WTC11 (cell line): ENCODE results near the gene KCNK18. TPM values are rescaled to one million over a fixed set of nuclear protein-coding genes. Genes with fewer than 3 reads are reported as not detected.

Experiments used
- ATAC-seq: fragments of 200-7000 bp; cut with Tn5 transposase; 2 replicates; pipeline ENCODE4 v1.10.0; 2021; ENCODE audit warnings: mild to moderate bottlenecking, moderate library complexity
- CTCF ChIA-PET: fragments of 300-600 bp; sonication (Branson Sonifier 250); formaldehyde crosslinking; loops from one replicate; lab custom pipeline; 2021; ENCODE audit warnings: antibody characterized with exemption; lab: Charles Lee
- POLR2A ChIA-PET: fragments of 350-600 bp; sonication (Branson Sonifier 250); formaldehyde crosslinking; loops from one replicate; lab custom pipeline; 2021; ENCODE audit warnings: antibody characterized with exemption; lab: Charles Lee
- DNase-seq: peaks from one replicate; pipeline ENCODE4 v3.0.0; 2021; ENCODE audit warnings: low spot score
- H3K27ac Mint-ChIP-seq: 2 replicates; pipeline ENCODE4 v1.8.0; 2021; ENCODE audit warnings: mixed read lengths
- H3K27me3 Mint-ChIP-seq: 2 replicates; pipeline ENCODE4 v1.8.0; 2021; ENCODE audit warnings: low read depth, mild to moderate bottlenecking, moderate library complexity, mixed read lengths
- H3K36me3 Mint-ChIP-seq: 2 replicates; pipeline ENCODE4 v1.8.0; 2021; ENCODE audit warnings: mixed read lengths
- H3K4me1 Mint-ChIP-seq: 2 replicates; pipeline ENCODE4 v1.8.0; 2022; ENCODE audit warnings: mixed read lengths
- H3K4me3 Mint-ChIP-seq: 2 replicates; pipeline ENCODE4 v1.8.0; 2021; ENCODE audit warnings: mild to moderate bottlenecking, moderate library complexity, mixed read lengths
- H3K9me3 Mint-ChIP-seq: 2 replicates; pipeline ENCODE4 v1.8.0; 2021; ENCODE audit warnings: mixed read lengths
- EMX1 ChIP-seq: fragments of 250-450 bp; sonication (Bioruptor Pico); IDR thresholded peaks from 2 replicates; pipeline ENCODE4 v1.8.0; 2021; ENCODE audit warnings: mild to moderate bottlenecking
- FOXP1 ChIP-seq: sonication (generic); formaldehyde crosslinking; IDR thresholded peaks from 2 replicates; pipeline ENCODE4 v1.8.0; 2022; ENCODE audit warnings: missing genetic modification reagents, mild to moderate bottlenecking, moderate library complexity, borderline replicate concordance
- KAT7 ChIP-seq: sonication (generic); formaldehyde crosslinking; IDR thresholded peaks from 2 replicates; pipeline ENCODE4 v1.8.1; 2023; ENCODE audit warnings: missing genetic modification reagents, mild to moderate bottlenecking, borderline replicate concordance
- NFE2L1 ChIP-seq: sonication (generic); formaldehyde crosslinking; IDR thresholded peaks from 2 replicates; pipeline ENCODE4 v1.8.1; 2023; ENCODE audit warnings: missing genetic modification reagents
- TEAD1 ChIP-seq: sonication (generic); formaldehyde crosslinking; IDR thresholded peaks from 2 replicates; pipeline ENCODE4 v1.8.0; 2022; ENCODE audit warnings: mild to moderate bottlenecking, missing genetic modification reagents
- TEAD4 ChIP-seq: sonication (generic); formaldehyde crosslinking; IDR thresholded peaks from 2 replicates; pipeline ENCODE4 v1.8.0; 2022; ENCODE audit warnings: mild to moderate bottlenecking, missing genetic modification reagents
- TP53 ChIP-seq: sonication (generic); formaldehyde crosslinking; IDR thresholded peaks from 2 replicates; pipeline ENCODE4 v1.8.1; 2023; ENCODE audit warnings: mild to moderate bottlenecking, missing genetic modification reagents
- total RNA-seq: library from RNA; stranded (reverse); gene quantifications from 3 replicates; pipeline ENCODE4 v1.2.3, GENCODE V29; 2021
- TF ChIP-seq, protein P1 (sequence below): sonication (generic); formaldehyde crosslinking; IDR thresholded peaks from 2 replicates; pipeline ENCODE4 v1.8.1; 2023; ENCODE audit warnings: mild to moderate bottlenecking, missing genetic modification reagents, moderate library complexity
- TF ChIP-seq, protein P2 (sequence below): sonication (generic); formaldehyde crosslinking; IDR thresholded peaks from 2 replicates; pipeline ENCODE4 v1.8.1; 2022; ENCODE audit warnings: low read depth, missing genetic modification reagents, borderline replicate concordance
- TF ChIP-seq, protein P3 (sequence below): fragments of 200-600 bp; IDR thresholded peaks from 2 replicates; pipeline ENCODE4 v1.8.0; 2022; ENCODE audit warnings: antibody characterized with exemption
- TF ChIP-seq, protein P4 (sequence below): fragments of 250-450 bp; sonication (Bioruptor Pico); IDR thresholded peaks from 2 replicates; pipeline ENCODE4 v1.9.0; 2021; ENCODE audit warnings: moderate library complexity, mild to moderate bottlenecking, inconsistent platforms, borderline replicate concordance
- TF ChIP-seq, protein P5 (sequence below): sonication (generic); formaldehyde crosslinking; IDR thresholded peaks from 2 replicates; pipeline ENCODE4 v1.8.1; 2023; ENCODE audit warnings: mild to moderate bottlenecking, moderate library complexity, missing genetic modification reagents
- TF ChIP-seq, protein P6 (sequence below): sonication (generic); formaldehyde crosslinking; IDR thresholded peaks from 2 replicates; pipeline ENCODE4 v1.8.1; 2023; ENCODE audit warnings: mild to moderate bottlenecking, missing genetic modification reagents
- TF ChIP-seq, protein P7 (sequence below): sonication (generic); formaldehyde crosslinking; IDR thresholded peaks from 2 replicates; pipeline ENCODE4 v1.8.0; 2022; ENCODE audit warnings: missing genetic modification reagents
- TF ChIP-seq, protein P8 (sequence below): sonication (generic); formaldehyde crosslinking; conservative IDR thresholded peaks from 2 replicates; pipeline ENCODE4 v1.8.1; 2023; ENCODE audit warnings: mild to moderate bottlenecking, low read depth, missing genetic modification reagents, moderate library complexity
- TF ChIP-seq, protein P9 (sequence below): sonication (generic); formaldehyde crosslinking; IDR thresholded peaks from 2 replicates; pipeline ENCODE4 v1.8.0; 2022; ENCODE audit warnings: mild to moderate bottlenecking, missing genetic modification reagents

KCNK18 gene
- total RNA-seq, 1 experiment from 2014 or later = not detected

DNA sequence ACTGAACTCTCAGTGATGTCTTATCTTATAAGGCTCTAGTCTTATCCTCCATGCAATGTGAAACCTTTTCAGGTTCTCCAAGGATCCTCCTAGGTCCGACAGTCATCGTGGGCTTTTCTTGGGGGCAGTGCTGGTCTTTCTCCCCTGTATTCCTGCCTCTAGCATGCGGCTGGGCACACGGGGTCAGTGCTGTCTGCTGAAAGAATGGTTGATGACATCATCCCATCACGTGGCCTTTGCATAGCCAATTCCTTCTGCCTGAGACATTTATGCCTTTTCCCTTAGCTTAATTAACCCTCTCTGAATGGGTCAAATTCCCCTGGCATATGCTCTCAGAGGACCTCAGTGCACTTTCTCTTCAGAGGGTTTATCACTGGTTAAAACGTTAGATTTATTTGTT is 27.0 kb upstream of the KCNK18 start (continued):
- TF ChIP-seq, protein P1, sequence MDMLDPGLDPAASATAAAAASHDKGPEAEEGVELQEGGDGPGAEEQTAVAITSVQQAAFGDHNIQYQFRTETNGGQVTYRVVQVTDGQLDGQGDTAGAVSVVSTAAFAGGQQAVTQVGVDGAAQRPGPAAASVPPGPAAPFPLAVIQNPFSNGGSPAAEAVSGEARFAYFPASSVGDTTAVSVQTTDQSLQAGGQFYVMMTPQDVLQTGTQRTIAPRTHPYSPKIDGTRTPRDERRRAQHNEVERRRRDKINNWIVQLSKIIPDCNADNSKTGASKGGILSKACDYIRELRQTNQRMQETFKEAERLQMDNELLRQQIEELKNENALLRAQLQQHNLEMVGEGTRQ = peak; percentile 90
- TF ChIP-seq, protein P2, sequence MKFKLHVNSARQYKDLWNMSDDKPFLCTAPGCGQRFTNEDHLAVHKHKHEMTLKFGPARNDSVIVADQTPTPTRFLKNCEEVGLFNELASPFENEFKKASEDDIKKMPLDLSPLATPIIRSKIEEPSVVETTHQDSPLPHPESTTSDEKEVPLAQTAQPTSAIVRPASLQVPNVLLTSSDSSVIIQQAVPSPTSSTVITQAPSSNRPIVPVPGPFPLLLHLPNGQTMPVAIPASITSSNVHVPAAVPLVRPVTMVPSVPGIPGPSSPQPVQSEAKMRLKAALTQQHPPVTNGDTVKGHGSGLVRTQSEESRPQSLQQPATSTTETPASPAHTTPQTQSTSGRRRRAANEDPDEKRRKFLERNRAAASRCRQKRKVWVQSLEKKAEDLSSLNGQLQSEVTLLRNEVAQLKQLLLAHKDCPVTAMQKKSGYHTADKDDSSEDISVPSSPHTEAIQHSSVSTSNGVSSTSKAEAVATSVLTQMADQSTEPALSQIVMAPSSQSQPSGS (CRISPR knock-in tag) = no peak

DNA sequence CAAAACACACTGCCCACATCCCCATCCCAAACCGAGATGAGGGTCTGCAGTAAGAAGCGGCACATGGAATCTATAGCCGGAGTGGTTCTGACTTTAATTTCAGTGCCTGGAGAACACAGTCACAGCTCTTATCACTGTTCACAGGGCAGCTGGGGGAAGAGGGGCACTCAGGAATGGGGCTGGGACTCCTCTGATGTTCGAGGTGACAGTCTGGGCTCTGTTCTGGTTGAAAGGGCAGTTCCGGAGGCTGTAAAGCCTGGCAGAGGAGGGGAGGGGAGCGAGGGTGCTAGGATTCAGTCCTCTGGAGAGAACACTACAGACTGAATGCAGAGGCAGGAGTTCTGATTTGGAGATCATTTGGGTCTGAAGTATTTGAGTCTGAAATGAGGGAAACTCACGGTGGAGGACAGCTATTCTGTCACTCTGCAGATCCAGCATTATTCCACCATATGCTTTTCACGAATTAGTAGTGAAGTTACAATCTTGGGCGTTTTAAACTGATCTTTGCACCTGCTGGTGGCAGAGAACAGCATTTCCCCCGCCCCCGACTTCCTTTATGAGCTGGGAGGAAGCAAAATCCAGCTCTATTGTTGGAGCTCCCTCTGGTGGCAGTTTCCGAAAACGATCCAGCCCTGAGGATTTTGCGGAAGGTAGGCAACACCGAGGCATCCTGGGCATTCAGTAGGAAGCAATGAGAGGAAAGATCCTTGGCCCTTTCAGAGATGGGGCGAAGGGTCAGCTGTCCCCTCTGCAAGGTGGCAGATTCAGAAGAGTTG is 22.7 kb upstream of the KCNK18 start:
- Mint-ChIP-seq H3K4me1 (peaks cover 14% of the 10 kb centered on the region), H3K9me3 (no peaks in the 10 kb centered on the region), H3K4me3 (peak overlapping the region; percentile 78), H3K36me3 (no peaks in the 10 kb centered on the region), H3K27me3 (peaks cover 95% of the 10 kb centered on the region), H3K27ac (no peak overlapping the region)
- ATAC-seq (peak; percentile 82), DNase-seq (peak; percentile 93)
- ChIA-PET CTCF (interaction anchor here (0.6 to 4.0 kb wide), 85 partner anchors 9 to 658 kb away, joined by 3 to 99 read pairs (median 5); partner anchors contain the start of genes ENO4, KCNK18 and SHTN1), POLR2A (interaction anchor here (0.6 to 1.0 kb wide), 3 partner anchors 184 to 544 kb away, joined by 3 to 8 read pairs (median 3); no protein-coding TSS in a partner anchor)
- TF ChIP-seq, protein P3, sequence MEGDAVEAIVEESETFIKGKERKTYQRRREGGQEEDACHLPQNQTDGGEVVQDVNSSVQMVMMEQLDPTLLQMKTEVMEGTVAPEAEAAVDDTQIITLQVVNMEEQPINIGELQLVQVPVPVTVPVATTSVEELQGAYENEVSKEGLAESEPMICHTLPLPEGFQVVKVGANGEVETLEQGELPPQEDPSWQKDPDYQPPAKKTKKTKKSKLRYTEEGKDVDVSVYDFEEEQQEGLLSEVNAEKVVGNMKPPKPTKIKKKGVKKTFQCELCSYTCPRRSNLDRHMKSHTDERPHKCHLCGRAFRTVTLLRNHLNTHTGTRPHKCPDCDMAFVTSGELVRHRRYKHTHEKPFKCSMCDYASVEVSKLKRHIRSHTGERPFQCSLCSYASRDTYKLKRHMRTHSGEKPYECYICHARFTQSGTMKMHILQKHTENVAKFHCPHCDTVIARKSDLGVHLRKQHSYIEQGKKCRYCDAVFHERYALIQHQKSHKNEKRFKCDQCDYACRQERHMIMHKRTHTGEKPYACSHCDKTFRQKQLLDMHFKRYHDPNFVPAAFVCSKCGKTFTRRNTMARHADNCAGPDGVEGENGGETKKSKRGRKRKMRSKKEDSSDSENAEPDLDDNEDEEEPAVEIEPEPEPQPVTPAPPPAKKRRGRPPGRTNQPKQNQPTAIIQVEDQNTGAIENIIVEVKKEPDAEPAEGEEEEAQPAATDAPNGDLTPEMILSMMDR = peak; percentile 81
- TF ChIP-seq, protein P4, sequence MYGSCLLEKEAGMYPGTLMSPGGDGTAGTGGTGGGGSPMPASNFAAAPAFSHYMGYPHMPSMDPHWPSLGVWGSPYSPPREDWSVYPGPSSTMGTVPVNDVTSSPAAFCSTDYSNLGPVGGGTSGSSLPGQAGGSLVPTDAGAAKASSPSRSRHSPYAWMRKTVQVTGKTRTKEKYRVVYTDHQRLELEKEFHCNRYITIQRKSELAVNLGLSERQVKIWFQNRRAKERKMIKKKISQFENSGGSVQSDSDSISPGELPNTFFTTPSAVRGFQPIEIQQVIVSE (CRISPR knock-in tag) = no peak
- TF ChIP-seq, protein P5, sequence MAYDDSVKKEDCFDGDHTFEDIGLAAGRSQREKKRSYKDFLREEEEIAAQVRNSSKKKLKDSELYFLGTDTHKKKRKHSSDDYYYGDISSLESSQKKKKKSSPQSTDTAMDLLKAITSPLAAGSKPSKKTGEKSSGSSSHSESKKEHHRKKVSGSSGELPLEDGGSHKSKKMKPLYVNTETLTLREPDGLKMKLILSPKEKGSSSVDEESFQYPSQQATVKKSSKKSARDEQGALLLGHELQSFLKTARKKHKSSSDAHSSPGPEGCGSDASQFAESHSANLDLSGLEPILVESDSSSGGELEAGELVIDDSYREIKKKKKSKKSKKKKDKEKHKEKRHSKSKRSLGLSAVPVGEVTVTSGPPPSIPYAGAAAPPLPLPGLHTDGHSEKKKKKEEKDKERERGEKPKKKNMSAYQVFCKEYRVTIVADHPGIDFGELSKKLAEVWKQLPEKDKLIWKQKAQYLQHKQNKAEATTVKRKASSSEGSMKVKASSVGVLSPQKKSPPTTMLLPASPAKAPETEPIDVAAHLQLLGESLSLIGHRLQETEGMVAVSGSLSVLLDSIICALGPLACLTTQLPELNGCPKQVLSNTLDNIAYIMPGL (CRISPR knock-in tag) = 0 out of 2 replicates have a peak, but pooled peaks have one; percentile 19
- TF ChIP-seq EMX1 (CRISPR knock-in tag) (no peak), TEAD1 (CRISPR knock-in tag) (no peak), TP53 (CRISPR knock-in tag) (no peak), KAT7 (CRISPR knock-in tag) (no peak), NFE2L1 (CRISPR knock-in tag) (no peak), TEAD4 (no peak), FOXP1 (no peak)
- TF ChIP-seq, protein P6, sequence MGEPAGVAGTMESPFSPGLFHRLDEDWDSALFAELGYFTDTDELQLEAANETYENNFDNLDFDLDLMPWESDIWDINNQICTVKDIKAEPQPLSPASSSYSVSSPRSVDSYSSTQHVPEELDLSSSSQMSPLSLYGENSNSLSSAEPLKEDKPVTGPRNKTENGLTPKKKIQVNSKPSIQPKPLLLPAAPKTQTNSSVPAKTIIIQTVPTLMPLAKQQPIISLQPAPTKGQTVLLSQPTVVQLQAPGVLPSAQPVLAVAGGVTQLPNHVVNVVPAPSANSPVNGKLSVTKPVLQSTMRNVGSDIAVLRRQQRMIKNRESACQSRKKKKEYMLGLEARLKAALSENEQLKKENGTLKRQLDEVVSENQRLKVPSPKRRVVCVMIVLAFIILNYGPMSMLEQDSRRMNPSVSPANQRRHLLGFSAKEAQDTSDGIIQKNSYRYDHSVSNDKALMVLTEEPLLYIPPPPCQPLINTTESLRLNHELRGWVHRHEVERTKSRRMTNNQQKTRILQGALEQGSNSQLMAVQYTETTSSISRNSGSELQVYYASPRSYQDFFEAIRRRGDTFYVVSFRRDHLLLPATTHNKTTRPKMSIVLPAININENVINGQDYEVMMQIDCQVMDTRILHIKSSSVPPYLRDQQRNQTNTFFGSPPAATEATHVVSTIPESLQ = no peak
- TF ChIP-seq, protein P7, sequence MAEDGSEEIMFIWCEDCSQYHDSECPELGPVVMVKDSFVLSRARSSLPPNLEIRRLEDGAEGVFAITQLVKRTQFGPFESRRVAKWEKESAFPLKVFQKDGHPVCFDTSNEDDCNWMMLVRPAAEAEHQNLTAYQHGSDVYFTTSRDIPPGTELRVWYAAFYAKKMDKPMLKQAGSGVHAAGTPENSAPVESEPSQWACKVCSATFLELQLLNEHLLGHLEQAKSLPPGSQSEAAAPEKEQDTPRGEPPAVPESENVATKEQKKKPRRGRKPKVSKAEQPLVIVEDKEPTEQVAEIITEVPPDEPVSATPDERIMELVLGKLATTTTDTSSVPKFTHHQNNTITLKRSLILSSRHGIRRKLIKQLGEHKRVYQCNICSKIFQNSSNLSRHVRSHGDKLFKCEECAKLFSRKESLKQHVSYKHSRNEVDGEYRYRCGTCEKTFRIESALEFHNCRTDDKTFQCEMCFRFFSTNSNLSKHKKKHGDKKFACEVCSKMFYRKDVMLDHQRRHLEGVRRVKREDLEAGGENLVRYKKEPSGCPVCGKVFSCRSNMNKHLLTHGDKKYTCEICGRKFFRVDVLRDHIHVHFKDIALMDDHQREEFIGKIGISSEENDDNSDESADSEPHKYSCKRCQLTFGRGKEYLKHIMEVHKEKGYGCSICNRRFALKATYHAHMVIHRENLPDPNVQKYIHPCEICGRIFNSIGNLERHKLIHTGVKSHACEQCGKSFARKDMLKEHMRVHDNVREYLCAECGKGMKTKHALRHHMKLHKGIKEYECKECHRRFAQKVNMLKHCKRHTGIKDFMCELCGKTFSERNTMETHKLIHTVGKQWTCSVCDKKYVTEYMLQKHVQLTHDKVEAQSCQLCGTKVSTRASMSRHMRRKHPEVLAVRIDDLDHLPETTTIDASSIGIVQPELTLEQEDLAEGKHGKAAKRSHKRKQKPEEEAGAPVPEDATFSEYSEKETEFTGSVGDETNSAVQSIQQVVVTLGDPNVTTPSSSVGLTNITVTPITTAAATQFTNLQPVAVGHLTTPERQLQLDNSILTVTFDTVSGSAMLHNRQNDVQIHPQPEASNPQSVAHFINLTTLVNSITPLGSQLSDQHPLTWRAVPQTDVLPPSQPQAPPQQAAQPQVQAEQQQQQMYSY (CRISPR knock-in tag) = peak; percentile 94
- TF ChIP-seq, protein P8, sequence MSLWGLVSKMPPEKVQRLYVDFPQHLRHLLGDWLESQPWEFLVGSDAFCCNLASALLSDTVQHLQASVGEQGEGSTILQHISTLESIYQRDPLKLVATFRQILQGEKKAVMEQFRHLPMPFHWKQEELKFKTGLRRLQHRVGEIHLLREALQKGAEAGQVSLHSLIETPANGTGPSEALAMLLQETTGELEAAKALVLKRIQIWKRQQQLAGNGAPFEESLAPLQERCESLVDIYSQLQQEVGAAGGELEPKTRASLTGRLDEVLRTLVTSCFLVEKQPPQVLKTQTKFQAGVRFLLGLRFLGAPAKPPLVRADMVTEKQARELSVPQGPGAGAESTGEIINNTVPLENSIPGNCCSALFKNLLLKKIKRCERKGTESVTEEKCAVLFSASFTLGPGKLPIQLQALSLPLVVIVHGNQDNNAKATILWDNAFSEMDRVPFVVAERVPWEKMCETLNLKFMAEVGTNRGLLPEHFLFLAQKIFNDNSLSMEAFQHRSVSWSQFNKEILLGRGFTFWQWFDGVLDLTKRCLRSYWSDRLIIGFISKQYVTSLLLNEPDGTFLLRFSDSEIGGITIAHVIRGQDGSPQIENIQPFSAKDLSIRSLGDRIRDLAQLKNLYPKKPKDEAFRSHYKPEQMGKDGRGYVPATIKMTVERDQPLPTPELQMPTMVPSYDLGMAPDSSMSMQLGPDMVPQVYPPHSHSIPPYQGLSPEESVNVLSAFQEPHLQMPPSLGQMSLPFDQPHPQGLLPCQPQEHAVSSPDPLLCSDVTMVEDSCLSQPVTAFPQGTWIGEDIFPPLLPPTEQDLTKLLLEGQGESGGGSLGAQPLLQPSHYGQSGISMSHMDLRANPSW = no peak
- TF ChIP-seq, protein P9, sequence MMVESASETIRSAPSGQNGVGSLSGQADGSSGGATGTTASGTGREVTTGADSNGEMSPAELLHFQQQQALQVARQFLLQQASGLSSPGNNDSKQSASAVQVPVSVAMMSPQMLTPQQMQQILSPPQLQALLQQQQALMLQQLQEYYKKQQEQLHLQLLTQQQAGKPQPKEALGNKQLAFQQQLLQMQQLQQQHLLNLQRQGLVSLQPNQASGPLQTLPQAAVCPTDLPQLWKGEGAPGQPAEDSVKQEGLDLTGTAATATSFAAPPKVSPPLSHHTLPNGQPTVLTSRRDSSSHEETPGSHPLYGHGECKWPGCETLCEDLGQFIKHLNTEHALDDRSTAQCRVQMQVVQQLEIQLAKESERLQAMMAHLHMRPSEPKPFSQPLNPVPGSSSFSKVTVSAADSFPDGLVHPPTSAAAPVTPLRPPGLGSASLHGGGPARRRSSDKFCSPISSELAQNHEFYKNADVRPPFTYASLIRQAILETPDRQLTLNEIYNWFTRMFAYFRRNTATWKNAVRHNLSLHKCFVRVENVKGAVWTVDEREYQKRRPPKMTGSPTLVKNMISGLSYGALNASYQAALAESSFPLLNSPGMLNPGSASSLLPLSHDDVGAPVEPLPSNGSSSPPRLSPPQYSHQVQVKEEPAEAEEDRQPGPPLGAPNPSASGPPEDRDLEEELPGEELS (CRISPR knock-in tag) = no peak
